Measurements from ENCODE around the gene NPTN.

Gene NPTN

GRCh38 chr15:73518180-73518862 lies 114.9 kb downstream of the NPTN start:
- no peaks in the 10 kb centered on the region for H3K36me3 ChIP-seq (ENCODE audit: control insufficient read depth, insufficient read depth, low read length)
- no peaks in the 10 kb centered on the region for H3K27me3 ChIP-seq (ENCODE audit: control insufficient read depth, insufficient read depth, low read length)
- no peak overlapping the region for H3K4me3 ChIP-seq (ENCODE audit: low read length)
- no peaks in the 10 kb centered on the region for H3K4me1 ChIP-seq (ENCODE audit: control insufficient read depth, insufficient read depth, low read length)
- no peaks in the 10 kb centered on the region for H3K9me3 ChIP-seq (ENCODE audit: control insufficient read depth, low read length)
- no peak overlapping the region for H3K9ac ChIP-seq (ENCODE audit: low read length)

DNA sequence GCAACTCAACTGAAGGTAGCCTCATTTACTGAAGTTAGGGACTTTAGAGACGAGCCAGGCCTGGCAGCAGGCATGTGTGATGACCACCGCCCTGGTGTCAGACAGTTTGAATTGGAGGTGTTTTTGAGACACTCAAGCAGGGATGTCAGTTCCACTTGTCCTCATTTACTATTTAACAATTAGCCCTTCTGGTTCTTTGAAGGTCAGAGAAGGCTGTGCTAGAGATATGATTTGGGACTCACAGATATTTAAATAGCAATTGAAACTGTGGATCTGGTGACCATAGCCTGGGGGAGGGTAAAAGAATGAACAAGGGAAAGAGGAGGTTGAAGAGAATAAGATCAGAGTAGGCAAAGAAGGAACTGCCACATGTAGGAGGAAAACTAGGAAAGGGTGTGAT lies 115.6 kb downstream of the NPTN start:
- Histone ChIP-seq H3K4me3 (ENCODE audit: low read length) (no peak overlapping the region), H3K9me3 (ENCODE audit: control insufficient read depth, low read length) (no peaks in the 10 kb centered on the region), H3K9ac (ENCODE audit: low read length) (no peak overlapping the region), H3K4me1 (ENCODE audit: control insufficient read depth, insufficient read depth, low read length) (no peaks in the 10 kb centered on the region), H3K27me3 (ENCODE audit: control insufficient read depth, insufficient read depth, low read length) (no peaks in the 10 kb centered on the region), H3K36me3 (ENCODE audit: control insufficient read depth, insufficient read depth, low read length) (no peaks in the 10 kb centered on the region)

- Histone ChIP-seq H3K9me3 (ENCODE audit: control insufficient read depth, low read length) (no peaks in the 10 kb centered on the region), H3K36me3 (ENCODE audit: control insufficient read depth, insufficient read depth, low read length) (no peaks in the 10 kb centered on the region), H3K4me1 (ENCODE audit: control insufficient read depth, insufficient read depth, low read length) (no peaks in the 10 kb centered on the region), H3K27me3 (ENCODE audit: control insufficient read depth, insufficient read depth, low read length) (no peaks in the 10 kb centered on the region), H3K4me3 (ENCODE audit: low read length) (no peak overlapping the region), H3K9ac (ENCODE audit: low read length) (no peak overlapping the region)
Measured at GRCh38 chr15:73515527-73515926, 117.7 kb downstream of the NPTN start.
